Endothelial cell of umbilical vein (primary cell): Measurements from ENCODE around the gene PARD6G. TPM values are rescaled to one million over a fixed set of nuclear protein-coding genes. Genes with fewer than 3 reads are reported as not detected.

Source experiments
- BruUV-seq: library from RNA; stranded (reverse); fragments of 400-500 nt; replicated peaks from 2 replicates; lab custom pipeline; 2021; lab: Mats Ljungman, UMichigan
- CTCF ChIA-PET: fragments of 300-600, 350-600 bp; sonication (Branson Sonifier 250); formaldehyde crosslinking; loops from one replicate; lab custom pipeline; 2021; ENCODE audit warnings: antibody characterized with exemption, inconsistent platforms; lab: Charles Lee
- POLR2A ChIA-PET: fragments of 300-600, 350-600 bp; sonication (Branson Sonifier 250); formaldehyde crosslinking; loops from one replicate; lab custom pipeline; 2021; ENCODE audit warnings: antibody characterized with exemption, inconsistent platforms; lab: Charles Lee
- DNase-seq: peaks from one replicate; pipeline ENCODE4 v3.0.0-alpha.2; 2011; ENCODE audit warnings: low read depth, low spot score
- FAIRE-seq: peaks from 2 replicates; lab custom pipeline; 2011; peaks lifted over from hg19 to GRCh38; lab: Jason Lieb, UNC
- H2AFZ ChIP-seq: 2 replicates; pipeline ENCODE4 v1.6.0; 2012; ENCODE audit warnings: low read depth, low read length, control low read depth, inconsistent platforms
- H3K27ac ChIP-seq: 2 replicates; pipeline ENCODE4 v1.5.1; 2011; ENCODE audit warnings: low read depth, mild to moderate bottlenecking, control low read depth, low read length, moderate library complexity; ENCODE audit not compliant: insufficient read depth
- H3K27me3 ChIP-seq, 2 experiments: 2 replicates each; pipeline versions ENCODE4 v1.6.0 to v1.6.1; 2011; ENCODE audit warnings: low read length in 2 of 2, mixed read lengths in 1 of 2; ENCODE audit not compliant: control insufficient read depth in 2 of 2, insufficient read depth in 2 of 2
- H3K36me3 ChIP-seq, 2 experiments: 2 replicates in 1 of 2; 3 replicates in 1 of 2; pipeline ENCODE4 v1.5.1; 2011; ENCODE audit warnings: low read length in 2 of 2, mild to moderate bottlenecking in 1 of 2, moderate library complexity in 1 of 2; ENCODE audit not compliant: control insufficient read depth in 2 of 2, insufficient read depth in 2 of 2; ENCODE audit errors: extremely low read depth in 1 of 2
- H3K4me1 ChIP-seq: 3 replicates; pipeline ENCODE4 v1.5.1; 2011; ENCODE audit warnings: mild to moderate bottlenecking, low read length; ENCODE audit not compliant: control insufficient read depth, insufficient read depth; ENCODE audit errors: extremely low read depth
- H3K4me2 ChIP-seq: 2 replicates; pipeline ENCODE4 v1.6.1; 2011; ENCODE audit warnings: low read length, control low read depth, mixed read lengths; ENCODE audit not compliant: insufficient read depth
- H3K4me3 ChIP-seq, 3 experiments: fragments of 200-600 bp in 1 of 3; sonication (generic), shearing (Covaris generic) in 1 of 3; replicated peaks in 1 of 3; 2 replicates each; pipeline ENCODE4 v1.5.1; 2011 to 2016; ENCODE audit warnings: control low read depth in 3 of 3, low read length in 3 of 3, mild to moderate bottlenecking in 2 of 3, inconsistent platforms in 1 of 3, low read depth in 1 of 3, moderate library complexity in 1 of 3; ENCODE audit not compliant: insufficient read depth in 1 of 3
- H3K79me2 ChIP-seq: 2 replicates; pipeline ENCODE4 v1.6.0; 2012; ENCODE audit warnings: low read length, inconsistent platforms; ENCODE audit not compliant: control insufficient read depth, insufficient read depth
- H3K9ac ChIP-seq: replicated peaks from 2 replicates; pipeline ENCODE3; 2011; ENCODE audit warnings: low read length, control low read depth; ENCODE audit not compliant: insufficient read depth; ENCODE audit errors: extremely low read depth
- H3K9me1 ChIP-seq: replicated peaks from 3 replicates; pipeline ENCODE4 v1.6.0; 2011; ENCODE audit warnings: mild to moderate bottlenecking, low read length; ENCODE audit not compliant: control insufficient read depth, insufficient read depth; ENCODE audit errors: extremely low read depth
- H3K9me3 ChIP-seq: replicated peaks from 2 replicates; pipeline ENCODE4 v1.5.1; 2012; ENCODE audit warnings: low read length, inconsistent platforms; ENCODE audit not compliant: control insufficient read depth, insufficient read depth
- H4K20me1 ChIP-seq: replicated peaks from 2 replicates; pipeline ENCODE3; 2011; ENCODE audit warnings: mild to moderate bottlenecking, low read length; ENCODE audit not compliant: control insufficient read depth, insufficient read depth; ENCODE audit errors: extremely low read depth
- CTCF ChIP-seq, 2 donors: IDR thresholded peaks; 1 replicate in 1 of 2; 2 replicates in 1 of 2; pipeline ENCODE4 v1.5.1; 2011; ENCODE audit warnings: low read length in 2 of 2, mild to moderate bottlenecking in 2 of 2, moderate library complexity in 2 of 2, control low read depth in 1 of 2, inconsistent platforms in 1 of 2, low read depth in 1 of 2; ENCODE audit not compliant: insufficient read depth in 1 of 2; ENCODE audit errors: extremely low read depth in 1 of 2
- EZH2 ChIP-seq: IDR thresholded peaks from 2 replicates; pipeline ENCODE4 v1.6.1; 2012; ENCODE audit warnings: borderline replicate concordance, low read depth, mild to moderate bottlenecking, moderate library complexity, low read length, inconsistent platforms; ENCODE audit not compliant: severe bottlenecking
- FOS ChIP-seq: IDR thresholded peaks from 2 replicates; pipeline ENCODE4 v1.6.1; 2011; ENCODE audit warnings: mild to moderate bottlenecking, low read length, moderate library complexity, borderline replicate concordance; ENCODE audit not compliant: insufficient read depth
- GATA2 ChIP-seq: IDR thresholded peaks from 2 replicates; pipeline ENCODE4 v1.7.0; 2011; ENCODE audit warnings: low read depth, mild to moderate bottlenecking, moderate library complexity, mixed read lengths, low read length; ENCODE audit not compliant: insufficient read length, insufficient read depth
- JUN ChIP-seq: IDR thresholded peaks from 2 replicates; pipeline ENCODE4 v1.6.1; 2011; ENCODE audit warnings: borderline replicate concordance, low read depth; ENCODE audit not compliant: insufficient read length, insufficient read depth
- MAX ChIP-seq: IDR thresholded peaks from 2 replicates; pipeline ENCODE4 v1.6.1; 2011; ENCODE audit not compliant: insufficient read depth, insufficient read length
- MYC ChIP-seq: IDR thresholded peaks from one replicate; pipeline ENCODE4 v1.6.1; 2011; ENCODE audit warnings: mild to moderate bottlenecking, low read depth, low read length
- POLR2A ChIP-seq: IDR thresholded peaks from 2 replicates; pipeline ENCODE4 v1.6.1; 2012; ENCODE audit warnings: low read depth, mild to moderate bottlenecking, control low read depth, low read length
- POLR2AphosphoS5 ChIP-seq: IDR thresholded peaks from 2 replicates; pipeline ENCODE4 v1.6.1; 2012; ENCODE audit warnings: low read depth, mild to moderate bottlenecking, control low read depth, low read length, moderate library complexity; ENCODE audit not compliant: insufficient read depth
- dilution Hi-C: fragments of 300-500 bp; cut with MboI; formaldehyde crosslinking; loops from one replicate; pipeline ENCODE4 v1.15.0; 2019; ENCODE audit warnings: low sequenced_read_pairs; ENCODE audit not compliant: extremely low pct_ligation_motif_present
- intact Hi-C: fragments of 100-400 bp; cut with micrococcal nuclease; formaldehyde crosslinking; loops from one replicate; pipeline ENCODE4 v1.10.0; 2022
- polyA plus RNA-seq, 4 experiments: library from polyadenylated mRNA; depleted of rRNA in 3 of 4; stranded (reverse) in 3 of 4; unstranded in 1 of 4; fragments of >200 nt; gene quantifications; 2 replicates each; pipeline versions ENCODE4 v1.2.1 to v1.2.3, GENCODE V29; 2011 to 2012; ENCODE audit warnings: missing spikeins in 1 of 4
- total RNA-seq: library from RNA; stranded (reverse); gene quantifications from 2 replicates; pipeline ENCODE4 v1.2.3, GENCODE V29; 2021

Gene PARD6G
- total and polyA plus RNA-seq, 2 donors (not counting 3 experiments of a cell fraction or from before 2014, with no cell fraction given): 1.2 to 1.8 TPM

GRCh38 chr18:80249217-80250093 is 2.1 kb upstream of the PARD6G start:
- Histone ChIP-seq H3K9me1 (no peaks in the 10 kb centered on the region), H3K27me3 (peaks cover 18 to 22% of the 10 kb centered on the region in 2 experiments), H3K9me3 (no peaks in the 10 kb centered on the region), H3K4me1 (peaks cover 4% of the 10 kb centered on the region), H3K79me2 (no peaks in the 10 kb centered on the region), H4K20me1 (no peaks in the 10 kb centered on the region), H2AFZ (no peak overlapping the region), H3K9ac (no peak overlapping the region), H3K4me3 (no peak overlapping the region), H3K27ac (no peak overlapping the region), H3K4me2 (no peak overlapping the region), H3K36me3 (no peaks in the 10 kb centered on the region)
- FAIRE-seq (no peak), DNase-seq (no peak)
- CTCF ChIA-PET: interaction anchor here (1.0 to 1.6 kb wide), 3 partner anchors 10 to 91 kb away, joined by 4 to 6 read pairs (median 4); no protein-coding TSS in a partner anchor
- dilution Hi-C loops (no loop called here), intact Hi-C loops (no loop called here)
- TF ChIP-seq JUN (no peak), GATA2 (no peak), CTCF (IDR thresholded peaks at IDR 0.05; ENCODE audit: extremely low read depth in 1 of 2, insufficient read depth in 1 of 2, low read depth in 1 of 2, low read length in 2 of 2) (no peak), EZH2 (no peak), POLR2A (no peak), MYC (no peak), POLR2AphosphoS5 (no peak), MAX (no peak), FOS (no peak)
- BruUV-seq: no TSS peak
- POLR2A ChIA-PET: no interaction called here
